Kidney epithelial cell (primary cell): ENCODE measurements around the gene HS3ST5. TPM values are rescaled to one million over a fixed set of nuclear protein-coding genes. Genes with fewer than 3 reads are reported as not detected.
"Not testable (repeated sequence)": the region's sequence is repeated elsewhere in the genome, so short reads cannot be mapped to it uniquely, and the experiment has no call there.

Experiments
- DNase-seq: peaks from one replicate; pipeline ENCODE4 v3.0.0-alpha.2; 2010; ENCODE audit warnings: low read depth
- H3K27me3 ChIP-seq: 2 replicates; pipeline ENCODE4 v1.6.0; 2011; ENCODE audit warnings: low read length; ENCODE audit not compliant: control insufficient read depth, insufficient read depth
- H3K36me3 ChIP-seq: 2 replicates; pipeline ENCODE4 v1.5.1; 2011; ENCODE audit warnings: low read length; ENCODE audit not compliant: control insufficient read depth, insufficient read depth
- H3K4me3 ChIP-seq: 2 replicates; pipeline ENCODE4 v1.5.1; 2011; ENCODE audit warnings: low read depth, mild to moderate bottlenecking, control low read depth, low read length
- total RNA-seq: library from RNA; depleted of rRNA; stranded (reverse); fragments of >200 nt; gene quantifications from 2 replicates; pipeline ENCODE4 v1.2.3, GENCODE V29; 2015
- TF ChIP-seq, protein P1 (sequence below): IDR thresholded peaks from 2 replicates; pipeline ENCODE4 v1.5.1; 2011; ENCODE audit warnings: mild to moderate bottlenecking, moderate library complexity, low read length, control low read depth, inconsistent platforms; ENCODE audit not compliant: insufficient read depth, poor library complexity, severe bottlenecking

The HS3ST5 gene
- total RNA-seq, 1 donor from 2014 or later, result 0.25 TPM

DNA sequence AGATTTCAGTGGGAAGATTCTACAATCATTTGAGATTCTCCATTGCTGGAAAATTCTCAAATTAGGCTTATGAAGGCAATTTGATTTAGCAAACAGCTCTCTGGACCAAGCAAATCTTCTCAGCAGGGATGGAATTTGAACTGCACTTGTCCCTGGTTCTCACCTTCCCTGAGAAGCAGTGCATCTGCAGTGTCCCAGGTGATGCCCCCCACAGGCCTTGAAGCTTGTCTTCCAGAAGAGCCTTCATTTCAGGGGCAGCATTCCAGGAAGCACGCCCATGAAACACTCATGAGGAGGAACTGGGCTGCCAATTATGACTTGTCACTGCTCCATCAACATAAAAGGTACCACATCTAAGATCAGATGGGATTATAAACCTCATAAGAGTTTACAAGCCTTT lies 289.0 kb downstream of the HS3ST5 start:
- H3K27me3 ChIP-seq, result no peaks in the 10 kb centered on the region
- TF ChIP-seq, protein P1, sequence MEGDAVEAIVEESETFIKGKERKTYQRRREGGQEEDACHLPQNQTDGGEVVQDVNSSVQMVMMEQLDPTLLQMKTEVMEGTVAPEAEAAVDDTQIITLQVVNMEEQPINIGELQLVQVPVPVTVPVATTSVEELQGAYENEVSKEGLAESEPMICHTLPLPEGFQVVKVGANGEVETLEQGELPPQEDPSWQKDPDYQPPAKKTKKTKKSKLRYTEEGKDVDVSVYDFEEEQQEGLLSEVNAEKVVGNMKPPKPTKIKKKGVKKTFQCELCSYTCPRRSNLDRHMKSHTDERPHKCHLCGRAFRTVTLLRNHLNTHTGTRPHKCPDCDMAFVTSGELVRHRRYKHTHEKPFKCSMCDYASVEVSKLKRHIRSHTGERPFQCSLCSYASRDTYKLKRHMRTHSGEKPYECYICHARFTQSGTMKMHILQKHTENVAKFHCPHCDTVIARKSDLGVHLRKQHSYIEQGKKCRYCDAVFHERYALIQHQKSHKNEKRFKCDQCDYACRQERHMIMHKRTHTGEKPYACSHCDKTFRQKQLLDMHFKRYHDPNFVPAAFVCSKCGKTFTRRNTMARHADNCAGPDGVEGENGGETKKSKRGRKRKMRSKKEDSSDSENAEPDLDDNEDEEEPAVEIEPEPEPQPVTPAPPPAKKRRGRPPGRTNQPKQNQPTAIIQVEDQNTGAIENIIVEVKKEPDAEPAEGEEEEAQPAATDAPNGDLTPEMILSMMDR, result no peak
- no peak for DNase-seq
- H3K36me3 ChIP-seq, result no peaks in the 10 kb centered on the region
- no peak overlapping the region for H3K4me3 ChIP-seq

DNA sequence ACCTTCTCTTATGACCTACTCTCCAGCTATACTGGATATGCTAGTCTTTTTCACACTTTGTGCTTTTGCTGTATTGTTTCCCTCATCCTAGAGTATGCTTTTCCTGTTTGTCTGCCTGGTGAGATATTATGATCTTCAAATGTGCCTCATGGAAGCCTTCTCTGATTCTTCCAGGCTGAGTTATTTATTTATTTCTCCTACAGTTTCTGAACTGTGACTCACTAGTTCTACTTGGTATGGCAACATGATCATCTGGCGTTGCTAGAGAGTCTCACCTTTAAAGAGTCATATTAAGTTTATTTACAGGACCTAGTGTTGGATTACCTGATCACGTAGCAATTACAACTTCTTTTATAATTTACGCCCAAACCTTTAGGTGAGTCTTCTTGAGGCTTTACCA lies 290.7 kb downstream of the HS3ST5 start:
- TF ChIP-seq, protein P1, result no peak
- DNase-seq, result no peak

DNA sequence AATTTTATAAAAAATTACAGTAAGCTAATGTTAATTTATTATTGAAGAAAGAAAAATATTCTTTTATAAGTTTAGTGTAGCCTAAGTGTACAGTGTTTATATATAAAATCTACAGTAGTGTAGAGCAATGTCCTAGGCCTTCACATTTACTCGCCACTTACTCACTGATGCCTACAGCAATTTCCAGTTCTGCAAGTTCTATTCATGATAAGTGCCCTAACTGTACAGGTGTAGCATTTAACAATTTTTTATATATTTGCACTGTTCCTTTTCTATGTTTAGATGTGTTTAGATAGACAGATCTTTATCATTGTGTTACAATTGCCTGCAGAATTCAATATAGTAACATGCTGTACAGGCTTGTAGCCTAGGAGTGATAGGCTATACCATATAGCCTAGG lies 291.8 kb downstream of the HS3ST5 start:
- DNase-seq, result no peak

More for the DNA sequence above, 290.7 kb downstream of the HS3ST5 start:
- Histone ChIP-seq H3K27me3 (no peaks in the 10 kb centered on the region), H3K36me3 (no peaks in the 10 kb centered on the region), H3K4me3 (no peak overlapping the region)

DNA sequence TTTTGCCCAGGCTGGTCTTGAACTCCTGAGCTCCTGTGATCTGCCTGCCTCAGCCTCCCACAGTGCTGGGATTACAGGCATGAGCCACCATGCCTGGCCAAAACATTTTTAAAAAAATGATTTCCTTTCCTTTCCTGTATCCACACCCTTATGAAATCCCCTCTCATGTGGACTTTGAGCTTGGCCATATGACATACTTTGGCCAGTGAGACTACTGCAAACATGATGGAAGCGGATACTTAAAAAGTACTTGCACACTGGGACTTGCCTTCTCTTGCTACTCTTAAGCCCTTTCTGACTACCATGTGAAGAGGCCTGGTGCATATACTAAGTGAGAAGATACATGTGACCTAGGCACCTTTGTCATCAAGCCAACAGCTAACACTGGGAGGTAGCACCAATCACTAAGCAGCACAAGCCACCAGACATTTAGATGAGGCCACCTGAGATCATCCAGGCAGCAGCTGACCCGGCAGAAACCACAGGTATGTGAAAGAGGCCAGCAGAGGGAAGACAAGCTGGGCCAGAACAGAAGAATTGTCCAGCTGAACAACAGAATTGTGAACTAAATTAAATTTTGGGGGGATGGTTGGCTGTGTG lies 293.4 kb downstream of the HS3ST5 start:
- H3K4me3 ChIP-seq, result no peak overlapping the region
- no peaks in the 10 kb centered on the region for H3K27me3 ChIP-seq
- TF ChIP-seq, protein P1, result no peak
- H3K36me3 ChIP-seq, result no peaks in the 10 kb centered on the region
- DNase-seq, result peak; percentile 21

More for the DNA sequence above, 291.8 kb downstream of the HS3ST5 start:
- H3K4me3 ChIP-seq, result no peak overlapping the region
- TF ChIP-seq, protein P1, result no peak
- no peaks in the 10 kb centered on the region for H3K27me3 ChIP-seq
- H3K36me3 ChIP-seq, result no peaks in the 10 kb centered on the region

DNA sequence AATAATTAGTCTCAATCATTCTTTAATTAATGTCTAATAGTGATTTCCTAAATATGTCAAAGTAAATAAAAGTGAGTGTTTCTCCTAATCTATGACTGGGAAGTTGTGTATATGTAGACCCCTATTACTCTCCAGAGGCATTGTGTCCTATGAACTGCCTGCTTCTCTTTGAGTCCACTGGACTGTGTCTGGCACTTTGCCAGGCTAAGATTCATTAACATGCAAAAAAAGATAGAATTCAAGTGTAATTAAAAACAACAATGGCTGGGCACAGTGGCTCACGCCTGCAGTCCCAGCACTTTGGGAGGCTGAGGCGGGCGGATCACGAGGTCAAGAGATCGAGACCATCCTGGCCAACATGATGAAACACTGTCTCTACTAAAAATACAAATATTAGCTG lies 298.3 kb downstream of the HS3ST5 start:
- not testable (repeated sequence) for DNase-seq, H3K4me3 ChIP-seq, H3K36me3 ChIP-seq, H3K27me3 ChIP-seq

DNA sequence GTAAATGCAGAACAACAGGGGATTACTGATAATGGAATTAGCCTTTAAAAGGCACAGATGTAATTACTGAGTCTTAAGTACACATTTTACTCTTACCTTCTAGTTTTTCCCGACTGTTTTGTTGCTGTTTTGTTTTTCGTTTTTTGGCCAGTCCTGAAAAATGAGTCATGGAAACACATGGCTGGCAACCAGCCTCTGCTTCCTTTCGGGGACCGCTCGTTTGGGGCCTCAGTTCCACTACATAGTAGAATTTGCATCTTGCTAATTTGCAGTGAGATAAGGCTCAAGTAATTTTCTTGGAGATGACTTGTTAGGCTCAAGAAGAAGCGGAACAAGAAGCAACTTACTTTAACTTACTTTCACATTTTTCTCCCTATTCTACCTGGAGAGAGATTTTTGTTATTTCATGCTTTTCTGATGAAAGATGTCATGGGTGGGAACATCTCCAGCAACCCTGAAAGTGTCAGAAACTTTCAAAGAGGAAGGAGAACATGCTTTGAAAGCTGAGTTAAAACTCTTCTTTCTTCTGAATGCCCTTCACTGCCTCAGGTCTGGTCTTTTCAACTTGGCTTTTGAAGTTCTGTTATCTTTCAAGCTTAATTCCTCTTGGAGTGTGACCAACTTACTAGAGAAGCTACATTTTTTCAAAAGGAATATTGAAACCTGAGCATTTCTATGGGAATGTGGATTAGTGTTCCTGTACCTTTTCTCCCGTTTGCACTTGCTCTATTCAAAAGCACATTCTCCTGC lies 300.4 kb downstream of the HS3ST5 start:
- no peak overlapping the region for H3K4me3 ChIP-seq
- TF ChIP-seq, protein P1, result no peak

More for the DNA sequence above, 300.4 kb downstream of the HS3ST5 start:
- no peaks in the 10 kb centered on the region for H3K27me3 ChIP-seq
- DNase-seq, result no peak
- no peaks in the 10 kb centered on the region for H3K36me3 ChIP-seq
